ENCODE results near the gene CFAP77. TPM values are rescaled to one million over a fixed set of nuclear protein-coding genes. Genes with fewer than 3 reads are reported as not detected.

Gene CFAP77
- total RNA-seq, 4 donors from 2014 or later: not detected

DNA sequence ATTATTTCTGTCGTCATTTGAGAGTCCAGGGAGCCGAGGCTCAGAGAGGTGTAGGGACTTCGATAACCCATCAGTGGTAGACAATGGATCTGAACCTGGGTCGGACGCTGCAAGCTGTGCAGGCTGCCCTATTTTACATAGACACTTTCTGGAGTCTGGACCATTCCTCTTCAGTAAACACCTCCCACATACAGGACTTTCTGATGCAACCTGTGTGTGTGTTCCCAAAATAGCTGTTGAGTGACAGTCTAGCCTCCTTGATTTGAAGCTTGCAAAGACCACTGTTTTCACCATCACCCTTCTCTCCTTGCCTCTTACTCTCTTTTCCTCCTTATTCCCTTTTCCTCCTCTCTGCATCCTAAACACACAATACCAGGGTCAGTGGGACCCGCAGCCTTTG, 30.7 kb downstream of the CFAP77 start:
- Histone ChIP-seq H3K4me3 (no peak overlapping the region), H3K9me3 (no peaks in the 10 kb centered on the region), H3K27me3 (peaks cover 0 to 81% (median 6%) of the 10 kb centered on the region in 4 donors), H3K27ac (replicated peaks in 1 of 4) (no peak overlapping the region), H3K4me1 (no peaks in the 10 kb centered on the region), H3K36me3 (no peaks in the 10 kb centered on the region)
- DNase-seq (ENCODE audit: extremely low spot score): no peak
- TF ChIP-seq EP300 (IDR thresholded peaks at IDR 0.05) (no peak), POLR2A (IDR thresholded peaks at IDR 0.05; ENCODE audit: low read depth) (no peak), POLR2AphosphoS5 (IDR thresholded peaks at IDR 0.05) (no peak)
- TF ChIP-seq, protein P1, sequence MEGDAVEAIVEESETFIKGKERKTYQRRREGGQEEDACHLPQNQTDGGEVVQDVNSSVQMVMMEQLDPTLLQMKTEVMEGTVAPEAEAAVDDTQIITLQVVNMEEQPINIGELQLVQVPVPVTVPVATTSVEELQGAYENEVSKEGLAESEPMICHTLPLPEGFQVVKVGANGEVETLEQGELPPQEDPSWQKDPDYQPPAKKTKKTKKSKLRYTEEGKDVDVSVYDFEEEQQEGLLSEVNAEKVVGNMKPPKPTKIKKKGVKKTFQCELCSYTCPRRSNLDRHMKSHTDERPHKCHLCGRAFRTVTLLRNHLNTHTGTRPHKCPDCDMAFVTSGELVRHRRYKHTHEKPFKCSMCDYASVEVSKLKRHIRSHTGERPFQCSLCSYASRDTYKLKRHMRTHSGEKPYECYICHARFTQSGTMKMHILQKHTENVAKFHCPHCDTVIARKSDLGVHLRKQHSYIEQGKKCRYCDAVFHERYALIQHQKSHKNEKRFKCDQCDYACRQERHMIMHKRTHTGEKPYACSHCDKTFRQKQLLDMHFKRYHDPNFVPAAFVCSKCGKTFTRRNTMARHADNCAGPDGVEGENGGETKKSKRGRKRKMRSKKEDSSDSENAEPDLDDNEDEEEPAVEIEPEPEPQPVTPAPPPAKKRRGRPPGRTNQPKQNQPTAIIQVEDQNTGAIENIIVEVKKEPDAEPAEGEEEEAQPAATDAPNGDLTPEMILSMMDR (IDR thresholded peaks at IDR 0.05): no peak
- WGBS: 69% methylated on average over 5 of the region's 6 CpGs
- intact Hi-C loops (cut with DNase I): no loop called here

DNA sequence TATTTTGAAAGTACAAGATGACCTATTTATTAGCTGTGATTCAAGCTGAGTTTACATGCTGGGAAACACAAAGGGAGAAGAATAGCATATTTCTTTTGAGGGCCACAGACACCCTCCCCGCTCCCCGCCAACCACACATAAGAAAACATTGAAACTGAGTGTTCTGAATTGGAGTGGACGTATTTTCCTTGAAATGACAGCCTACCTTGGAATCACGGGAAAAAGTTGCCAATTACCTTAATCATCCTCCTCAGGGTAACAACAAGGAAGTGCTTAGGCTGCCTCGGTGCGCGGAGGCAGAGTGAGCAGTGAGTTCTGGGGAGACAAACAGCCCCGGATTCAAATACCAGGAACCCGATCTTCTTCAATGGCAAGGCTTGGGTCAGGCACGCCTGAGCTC, 31.4 kb downstream of the CFAP77 start:
- 56% methylated on average over 10 of the region's 10 CpGs for WGBS
- DNase-seq (ENCODE audit: extremely low spot score): no peak
- H3K4me1 ChIP-seq: no peaks in the 10 kb centered on the region
- peaks cover 0 to 82% (median 6%) of the 10 kb centered on the region in 4 donors for H3K27me3 ChIP-seq
- TF ChIP-seq EP300 (IDR thresholded peaks at IDR 0.05): no peak
- TF ChIP-seq POLR2A (IDR thresholded peaks at IDR 0.05; ENCODE audit: low read depth): no peak
- TF ChIP-seq POLR2AphosphoS5 (IDR thresholded peaks at IDR 0.05): no peak
- TF ChIP-seq, protein P1 (IDR thresholded peaks at IDR 0.05): no peak
- no peaks in the 10 kb centered on the region for H3K36me3 ChIP-seq
- no peak overlapping the region for H3K4me3 ChIP-seq
- intact Hi-C loops (cut with DNase I): no loop called here
- H3K27ac ChIP-seq (replicated peaks in 1 of 4): no peak overlapping the region
- no peaks in the 10 kb centered on the region for H3K9me3 ChIP-seq

DNA sequence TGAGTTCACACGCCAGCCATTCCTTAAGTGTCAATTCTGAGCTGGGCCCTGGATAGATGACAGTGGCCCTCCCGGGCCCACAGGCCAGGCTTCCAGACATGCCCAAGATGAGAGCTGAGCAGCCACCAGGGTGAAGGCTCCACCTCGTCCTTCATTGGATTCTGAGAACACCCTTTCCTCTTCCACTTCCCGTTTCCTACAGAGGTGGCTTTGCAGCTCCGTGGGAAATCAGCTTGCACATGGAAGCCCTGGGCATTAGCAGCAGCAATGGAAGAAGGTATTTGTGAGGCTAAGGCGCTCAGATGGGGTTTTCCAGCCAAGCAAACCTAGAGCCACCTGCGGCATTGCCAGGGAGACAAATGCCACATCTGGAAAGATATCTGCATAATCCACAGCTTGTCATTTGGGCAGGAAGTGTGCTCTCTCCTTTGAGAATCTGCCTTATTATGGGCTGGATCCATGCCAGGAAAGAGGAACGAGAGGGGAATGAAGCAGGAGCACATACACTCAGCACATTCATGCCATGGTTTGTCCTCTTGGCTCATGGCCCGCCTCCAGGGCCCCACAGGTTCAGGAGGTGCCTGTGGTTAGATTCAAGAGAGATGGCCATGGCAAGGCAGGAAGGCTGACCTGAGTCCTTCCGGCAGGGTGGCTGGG, 34.1 kb downstream of the CFAP77 start:
- H3K9me3 ChIP-seq: no peaks in the 10 kb centered on the region
- TF ChIP-seq POLR2A (IDR thresholded peaks at IDR 0.05; ENCODE audit: low read depth) (no peak), EP300 (IDR thresholded peaks at IDR 0.05) (no peak), POLR2AphosphoS5 (IDR thresholded peaks at IDR 0.05) (no peak)
- TF ChIP-seq, protein P1 (IDR thresholded peaks at IDR 0.05): no peak
- no peaks in the 10 kb centered on the region for H3K4me1 ChIP-seq
- intact Hi-C loops (cut with DNase I): no loop called here
- 61% methylated on average over 10 of the region's 10 CpGs for WGBS
- no peaks in the 10 kb centered on the region for H3K36me3 ChIP-seq
- peaks cover 0 to 69% (median 6%) of the 10 kb centered on the region in 4 donors for H3K27me3 ChIP-seq
- DNase-seq (ENCODE audit: extremely low spot score): no peak
- no peak overlapping the region for H3K4me3 ChIP-seq
- no peak overlapping the region for H3K27ac ChIP-seq (replicated peaks in 1 of 4)

DNA sequence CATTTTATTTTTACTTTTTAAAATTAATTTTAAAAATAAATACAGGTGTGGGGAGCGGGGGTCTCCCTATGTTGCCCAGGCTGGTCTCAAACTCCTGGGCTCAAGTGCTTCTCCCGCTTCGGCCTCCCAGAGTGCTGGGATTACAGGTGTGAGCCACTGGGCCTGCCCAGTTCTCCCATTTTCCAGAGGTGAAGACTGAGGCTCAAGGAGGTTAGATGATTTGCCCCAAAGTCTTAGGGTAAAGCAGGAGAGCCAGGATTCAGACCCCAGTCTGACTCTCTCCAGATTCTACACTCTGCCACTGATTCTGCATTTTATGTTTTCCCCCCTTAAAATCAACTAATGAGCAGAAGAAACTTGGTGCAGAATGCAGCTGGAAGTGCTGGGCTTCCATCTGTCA, 36.9 kb downstream of the CFAP77 start:
- Histone ChIP-seq H3K4me3 (no peak overlapping the region), H3K9me3 (no peaks in the 10 kb centered on the region), H3K4me1 (no peaks in the 10 kb centered on the region), H3K27me3 (peaks cover 0 to 55% (median 4%) of the 10 kb centered on the region in 4 donors), H3K27ac (replicated peaks in 1 of 4) (no peak overlapping the region), H3K36me3 (no peaks in the 10 kb centered on the region)
- WGBS: 100% methylated on average over 3 of the region's 3 CpGs
- TF ChIP-seq, protein P1 (IDR thresholded peaks at IDR 0.05): no peak
- TF ChIP-seq POLR2A (IDR thresholded peaks at IDR 0.05; ENCODE audit: low read depth) (no peak), EP300 (IDR thresholded peaks at IDR 0.05) (no peak), POLR2AphosphoS5 (IDR thresholded peaks at IDR 0.05) (no peak)
- intact Hi-C loops (cut with DNase I): no loop called here
- DNase-seq (ENCODE audit: extremely low spot score): no peak

DNA sequence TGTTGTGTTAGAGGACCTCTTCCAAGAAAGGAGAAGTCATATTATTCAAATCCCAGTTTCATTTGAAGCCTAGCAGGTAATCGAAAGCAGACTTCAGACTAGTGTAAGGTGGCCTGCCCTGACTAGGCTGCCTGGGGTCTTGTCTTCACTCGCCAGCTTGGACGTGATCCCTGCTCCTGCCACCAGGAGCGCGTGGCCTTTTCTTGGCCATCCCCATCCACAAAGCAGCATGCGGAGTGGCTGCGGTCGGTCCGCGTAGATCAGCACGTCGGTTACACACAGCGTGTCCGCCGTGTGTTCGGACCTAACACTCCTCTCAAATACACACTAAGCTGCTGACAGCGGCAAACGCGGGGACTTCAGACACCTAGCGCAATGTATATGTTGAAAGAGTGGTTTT, 37.3 kb downstream of the CFAP77 start:
- no peaks in the 10 kb centered on the region for H3K4me1 ChIP-seq
- intact Hi-C loops (cut with DNase I): no loop called here
- no peaks in the 10 kb centered on the region for H3K36me3 ChIP-seq
- peaks cover 0 to 55% (median 3%) of the 10 kb centered on the region in 4 donors for H3K27me3 ChIP-seq
- no peak for DNase-seq (ENCODE audit: extremely low spot score)
- H3K27ac ChIP-seq (replicated peaks in 1 of 4): no peak overlapping the region
- WGBS: 56% methylated on average over 20 of the region's 20 CpGs
- H3K9me3 ChIP-seq: no peaks in the 10 kb centered on the region
- TF ChIP-seq POLR2A (IDR thresholded peaks at IDR 0.05; ENCODE audit: low read depth) (no peak), POLR2AphosphoS5 (IDR thresholded peaks at IDR 0.05) (no peak), EP300 (IDR thresholded peaks at IDR 0.05) (no peak)
- TF ChIP-seq, protein P1 (IDR thresholded peaks at IDR 0.05): no peak
- H3K4me3 ChIP-seq: no peak overlapping the region
